HT1080 (cell line): ENCODE data around the gene ETS1. TPM values are rescaled to one million over a fixed set of nuclear protein-coding genes. Genes with fewer than 3 reads are reported as not detected.

Experiments used
- DNase-seq: peaks from one replicate; pipeline ENCODE4 v3.0.0-alpha.2; 2015; ENCODE audit warnings: low read depth
- total RNA-seq: library from RNA; depleted of rRNA; stranded (reverse); fragments of >200 nt; shearing (Covaris generic); gene quantifications from 2 replicates; pipeline ENCODE4 v1.2.3, GENCODE V29; 2014

ETS1 gene
- total RNA-seq, 1 experiment from 2014 or later: 78.8 TPM

- DNase-seq: no peak
Observed at GRCh38 chr11:128487978-128488377, 99.4 kb downstream of the ETS1 start.

- DNase-seq: no peak
Observed at GRCh38 chr11:128484172-128484571, 103.2 kb downstream of the ETS1 start.

GRCh38 chr11:128483211-128483788, 104.1 kb downstream of the ETS1 start:
- no peak for DNase-seq

GRCh38 chr11:128482512-128483191, 104.7 kb downstream of the ETS1 start:
- no peak for DNase-seq

GRCh38 chr11:128482092-128482491, 105.3 kb downstream of the ETS1 start:
- DNase-seq: no peak

GRCh38 chr11:128481135-128481534, 106.2 kb downstream of the ETS1 start:
- DNase-seq: no peak

- no peak for DNase-seq
Observed at GRCh38 chr11:128480665-128481064, 106.7 kb downstream of the ETS1 start.

GRCh38 chr11:128480066-128480465, 107.3 kb downstream of the ETS1 start:
- DNase-seq: no peak

- DNase-seq: no peak
Observed at GRCh38 chr11:128479144-128479543, 108.2 kb downstream of the ETS1 start.

GRCh38 chr11:128478305-128478704, 109.1 kb downstream of the ETS1 start:
- DNase-seq: no peak

- DNase-seq: no peak
Observed at GRCh38 chr11:128477811-128478210, 109.5 kb downstream of the ETS1 start.

- no peak for DNase-seq
Observed at GRCh38 chr11:128477278-128477677, 110.1 kb downstream of the ETS1 start.

GRCh38 chr11:128476729-128477128, 110.6 kb downstream of the ETS1 start:
- no peak for DNase-seq

GRCh38 chr11:128476049-128476448, 111.3 kb downstream of the ETS1 start:
- no peak for DNase-seq

- DNase-seq: no peak
Observed at GRCh38 chr11:128474036-128474874, 113.1 kb downstream of the ETS1 start.

- DNase-seq: no peak
Observed at GRCh38 chr11:128473636-128474035, 113.7 kb downstream of the ETS1 start.

GRCh38 chr11:128472128-128473089, 114.9 kb downstream of the ETS1 start:
- DNase-seq: peak; percentile 48

GRCh38 chr11:128471138-128471661, 116.2 kb downstream of the ETS1 start:
- DNase-seq: no peak

- no peak for DNase-seq
Observed at GRCh38 chr11:128470081-128470480, 117.3 kb downstream of the ETS1 start.

- no peak for DNase-seq
Observed at GRCh38 chr11:128469220-128469619, 118.1 kb downstream of the ETS1 start.

GRCh38 chr11:128468111-128468510, 119.2 kb downstream of the ETS1 start:
- DNase-seq: no peak
